Keratinocyte (primary cell): Measurements from ENCODE around the gene DYNC1I1.

Experiments used
- CTCF ChIP-seq, 3 experiments: IDR thresholded peaks in 1 of 3; conservative IDR thresholded peaks in 1 of 3; optimal IDR thresholded peaks in 1 of 3; 2 replicates in 2 of 3; 3 replicates in 1 of 3; pipeline versions ENCODE3 to v1.5.1; 2011; ENCODE audit warnings: low read length in 3 of 3, mild to moderate bottlenecking in 3 of 3, moderate library complexity in 2 of 3, control low read depth in 1 of 3, inconsistent platforms in 1 of 3; ENCODE audit not compliant: insufficient read depth in 2 of 3; ENCODE audit errors: extremely low read depth in 1 of 3
- EZH2 ChIP-seq: IDR thresholded peaks from one replicate; pipeline ENCODE4 v1.6.1; 2012; ENCODE audit warnings: inconsistent platforms, mild to moderate bottlenecking, low read length, moderate library complexity

- TF ChIP-seq CTCF (optimal IDR thresholded peaks at IDR 0.05 in 1 of 3, IDR thresholded peaks at IDR 0.05 in 1 of 3, conservative IDR thresholded peaks at IDR 0.05 in 1 of 3; ENCODE audit: extremely low read depth in 1 of 3, insufficient read depth in 2 of 3, low read length in 3 of 3) (no peak), EZH2 (no peak)
Observed at GRCh38 chr7:95828824-95829790, 56.8 kb downstream of the DYNC1I1 start.
